ENCODE measurements around the gene DHX57.
"Not testable (repeated sequence)": the region's sequence is repeated elsewhere in the genome, so short reads cannot be mapped to it uniquely, and the experiment has no call there.

DHX57 gene

GRCh38 chr2:38765149-38765548 lies 110.6 kb downstream of the DHX57 start:
- H3K27me3 ChIP-seq (replicated peaks; ENCODE audit: insufficient read depth, low read length): no peaks in the 10 kb centered on the region
- no peak overlapping the region for H2AFZ ChIP-seq (ENCODE audit: low read length)
- no peaks in the 10 kb centered on the region for H3K9me3 ChIP-seq (replicated peaks; ENCODE audit: insufficient read depth, low read length)
- no peaks in the 10 kb centered on the region for H4K20me1 ChIP-seq (ENCODE audit: insufficient read depth, low read length)
- H3K79me2 ChIP-seq (ENCODE audit: low read length): no peaks in the 10 kb centered on the region
- no peak overlapping the region for H3K27ac ChIP-seq (ENCODE audit: low read length)
- no peak overlapping the region for H3K4me3 ChIP-seq (ENCODE audit: low read length)
- H3F3A ChIP-seq (ENCODE audit: insufficient read depth, low read length): no peaks in the 10 kb centered on the region
- no peak overlapping the region for H3K4me2 ChIP-seq (ENCODE audit: low read depth, low read length)
- no peaks in the 10 kb centered on the region for H3K4me1 ChIP-seq (ENCODE audit: low read length)
- H3K36me3 ChIP-seq (replicated peaks; ENCODE audit: insufficient read depth, low read length): no peaks in the 10 kb centered on the region
- DNase-seq: no peak
- TF ChIP-seq EZH2 (optimal IDR thresholded peaks at IDR 0.05; ENCODE audit: low read depth, low read length) (no peak), EZH2phosphoT487 (IDR thresholded peaks at IDR 0.05; ENCODE audit: low read length) (no peak), CTCF (IDR thresholded peaks at IDR 0.05; ENCODE audit: low read length) (no peak)
- no peaks in the 10 kb centered on the region for H3K9me2 ChIP-seq (replicated peaks; ENCODE audit: insufficient read depth, low read length)
- H3K9ac ChIP-seq (ENCODE audit: low read length): no peak overlapping the region

DNA sequence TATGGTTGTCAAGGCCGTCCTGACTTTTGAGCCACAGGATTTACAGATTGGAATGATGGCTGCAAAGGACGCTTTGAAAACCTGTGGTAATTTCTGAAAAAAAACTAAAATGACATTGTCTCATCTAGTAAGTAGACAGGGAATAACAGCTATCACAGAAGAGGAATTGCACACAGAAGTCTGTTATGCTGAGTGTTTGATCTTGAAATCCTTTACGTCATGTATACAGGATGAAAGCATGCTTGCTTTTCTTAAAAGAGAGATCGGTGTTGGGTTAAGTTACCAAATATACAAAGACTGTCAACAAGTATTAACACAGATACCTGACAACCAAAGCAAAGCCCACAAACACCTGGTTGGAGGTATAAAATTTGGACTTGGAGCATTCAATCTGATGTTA lies 112.0 kb downstream of the DHX57 start:
- no peaks in the 10 kb centered on the region for H3K9me3 ChIP-seq (replicated peaks; ENCODE audit: insufficient read depth, low read length)
- no peak overlapping the region for H3K4me2 ChIP-seq (ENCODE audit: low read depth, low read length)
- no peak overlapping the region for H3K4me3 ChIP-seq (ENCODE audit: low read length)
- no peaks in the 10 kb centered on the region for H3K27me3 ChIP-seq (replicated peaks; ENCODE audit: insufficient read depth, low read length)
- no peaks in the 10 kb centered on the region for H3F3A ChIP-seq (ENCODE audit: insufficient read depth, low read length)
- H4K20me1 ChIP-seq (ENCODE audit: insufficient read depth, low read length): no peaks in the 10 kb centered on the region
- no peaks in the 10 kb centered on the region for H3K36me3 ChIP-seq (replicated peaks; ENCODE audit: insufficient read depth, low read length)
- H3K27ac ChIP-seq (ENCODE audit: low read length): no peak overlapping the region
- H3K4me1 ChIP-seq (ENCODE audit: low read length): no peaks in the 10 kb centered on the region
- H3K9me2 ChIP-seq (replicated peaks; ENCODE audit: insufficient read depth, low read length): no peaks in the 10 kb centered on the region
- no peak for DNase-seq
- H3K9ac ChIP-seq (ENCODE audit: low read length): no peak overlapping the region
- H3K79me2 ChIP-seq (ENCODE audit: low read length): no peaks in the 10 kb centered on the region
- H2AFZ ChIP-seq (ENCODE audit: low read length): no peak overlapping the region
- TF ChIP-seq CTCF (IDR thresholded peaks at IDR 0.05; ENCODE audit: low read length) (no peak), EZH2phosphoT487 (IDR thresholded peaks at IDR 0.05; ENCODE audit: low read length) (no peak), EZH2 (optimal IDR thresholded peaks at IDR 0.05; ENCODE audit: low read depth, low read length) (no peak)

DNA sequence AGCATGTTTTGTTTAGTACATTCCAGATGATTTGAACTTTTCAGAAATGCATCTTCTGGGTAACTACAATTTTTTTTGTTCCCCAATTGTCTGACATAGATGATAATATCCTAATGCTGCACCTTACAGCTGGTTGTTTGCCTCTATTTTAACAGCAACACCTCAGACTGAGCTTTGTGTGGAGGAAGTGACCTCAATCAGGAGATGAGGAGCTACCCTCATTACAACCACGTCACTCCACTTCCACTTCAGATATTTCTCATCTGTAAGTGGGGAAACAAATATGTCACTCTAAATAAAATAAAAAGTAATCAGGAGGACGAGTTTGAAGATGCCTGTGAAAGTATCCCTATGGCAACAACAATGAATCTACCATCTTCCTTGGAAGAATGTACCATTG lies 112.5 kb downstream of the DHX57 start:
- Histone ChIP-seq H3K4me1 (ENCODE audit: low read length) (no peaks in the 10 kb centered on the region), H3K9ac (ENCODE audit: low read length) (no peak overlapping the region), H3K9me3 (replicated peaks; ENCODE audit: insufficient read depth, low read length) (no peaks in the 10 kb centered on the region), H3K36me3 (replicated peaks; ENCODE audit: insufficient read depth, low read length) (no peaks in the 10 kb centered on the region), H3K27me3 (replicated peaks; ENCODE audit: insufficient read depth, low read length) (no peaks in the 10 kb centered on the region), H3F3A (ENCODE audit: insufficient read depth, low read length) (no peaks in the 10 kb centered on the region), H4K20me1 (ENCODE audit: insufficient read depth, low read length) (no peaks in the 10 kb centered on the region), H3K4me3 (ENCODE audit: low read length) (no peak overlapping the region), H3K27ac (ENCODE audit: low read length) (no peak overlapping the region), H3K9me2 (replicated peaks; ENCODE audit: insufficient read depth, low read length) (no peaks in the 10 kb centered on the region), H3K79me2 (ENCODE audit: low read length) (no peaks in the 10 kb centered on the region), H2AFZ (ENCODE audit: low read length) (no peak overlapping the region), H3K4me2 (ENCODE audit: low read depth, low read length) (no peak overlapping the region)
- TF ChIP-seq EZH2 (optimal IDR thresholded peaks at IDR 0.05; ENCODE audit: low read depth, low read length) (no peak), EZH2phosphoT487 (IDR thresholded peaks at IDR 0.05; ENCODE audit: low read length) (no peak), CTCF (IDR thresholded peaks at IDR 0.05; ENCODE audit: low read length) (no peak)
- no peak for DNase-seq

GRCh38 chr2:38755891-38756290 lies 119.8 kb downstream of the DHX57 start:
- not testable (repeated sequence) for H3K9ac ChIP-seq (ENCODE audit: low read length); DNase-seq; H3K4me3 ChIP-seq (ENCODE audit: low read length); H3K9me2 ChIP-seq (replicated peaks; ENCODE audit: insufficient read depth, low read length); H4K20me1 ChIP-seq (ENCODE audit: insufficient read depth, low read length); H3F3A ChIP-seq (ENCODE audit: insufficient read depth, low read length); H3K27ac ChIP-seq (ENCODE audit: low read length); H3K36me3 ChIP-seq (replicated peaks; ENCODE audit: insufficient read depth, low read length); H3K79me2 ChIP-seq (ENCODE audit: low read length); H2AFZ ChIP-seq (ENCODE audit: low read length); H3K27me3 ChIP-seq (replicated peaks; ENCODE audit: insufficient read depth, low read length); H3K4me2 ChIP-seq (ENCODE audit: low read depth, low read length); H3K9me3 ChIP-seq (replicated peaks; ENCODE audit: insufficient read depth, low read length)
- peaks cover 11% of the 10 kb centered on the region for H3K4me1 ChIP-seq (ENCODE audit: low read length)

All from MM.1S (cell line).